Measurements from ENCODE around the gene LRRC56. TPM values are rescaled to one million over a fixed set of nuclear protein-coding genes. Genes with fewer than 3 reads are reported as not detected.

The LRRC56 gene
- total and polyA plus RNA-seq, 2 donors (not counting 1 experiment from before 2014, with no cell fraction given), result 0.28 to 1.3 TPM

DNA sequence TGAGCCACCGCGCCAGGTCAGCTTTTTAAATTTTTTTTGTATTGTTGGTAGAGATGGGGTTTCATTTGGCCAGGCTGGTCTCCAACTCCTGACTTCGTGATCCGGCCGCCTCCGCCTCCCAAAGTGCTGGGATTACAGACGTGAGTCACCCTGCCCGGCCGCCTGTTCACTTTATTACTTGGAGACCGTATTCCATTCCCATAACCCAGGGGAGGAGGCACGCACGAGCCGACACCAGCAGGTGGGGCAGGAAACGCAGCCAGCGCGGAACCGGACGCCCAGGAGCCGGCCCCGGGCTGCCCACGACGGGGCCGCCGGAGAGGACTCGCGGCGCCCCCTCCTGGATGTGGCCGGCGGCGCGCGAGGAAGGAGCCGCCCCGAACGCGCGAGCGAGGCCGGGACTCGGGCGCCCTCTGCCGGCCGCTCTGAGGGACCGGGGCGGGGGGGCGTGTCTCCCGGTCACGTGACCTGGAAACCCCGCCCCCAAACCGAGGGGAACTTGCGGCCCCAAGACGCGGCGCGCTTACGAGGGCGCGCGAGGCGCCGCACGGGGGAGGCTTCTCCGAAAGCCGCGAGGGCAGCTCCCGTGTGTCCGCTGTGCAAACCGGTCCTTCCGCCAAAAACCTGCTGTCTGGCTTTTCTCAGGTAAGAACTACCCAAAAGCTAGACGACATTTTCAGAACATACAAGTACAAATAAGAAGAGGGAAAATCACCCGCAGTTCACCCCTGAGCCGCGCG is 18.7 kb upstream of the LRRC56 start:
- Histone ChIP-seq H4K20me1 (ENCODE audit: control insufficient read depth, extremely low read depth, insufficient read depth, low read length) (no peaks in the 10 kb centered on the region), H3K9ac (ENCODE audit: insufficient read depth, low read length) (no peak overlapping the region), H3K4me2 (ENCODE audit: extremely low read depth, insufficient read depth, low read length) (peak overlapping the region; percentile 40), H3K36me3 (ENCODE audit: control insufficient read depth, insufficient read depth, low read length) (no peaks in the 10 kb centered on the region), H3K9me3 (ENCODE audit: control insufficient read depth, insufficient read depth, low read depth, low read length) (no peaks in the 10 kb centered on the region), H3K27me3 (ENCODE audit: control insufficient read depth, insufficient read depth, low read length) (no peaks in the 10 kb centered on the region), H3K79me2 (ENCODE audit: control insufficient read depth, insufficient read depth, low read length) (no peaks in the 10 kb centered on the region), H2AFZ (ENCODE audit: low read length) (no peak overlapping the region), H3K4me1 (ENCODE audit: control insufficient read depth, extremely low read depth, insufficient read depth, low read length) (peaks cover 2% of the 10 kb centered on the region), H3K4me3 (replicated peaks in 1 of 4; ENCODE audit: control extremely low read depth in 1 of 4, insufficient read depth in 1 of 4, low read depth in 3 of 4, low read length in 4 of 4) (peak overlapping the region in 3 of 4 experiments; percentile 6 to 46 (median 42)), H3K27ac (ENCODE audit: insufficient read depth, low read length) (peak overlapping the region; percentile 61)
- peak; percentile 89 to 94 for DNase-seq (ENCODE audit: low read depth in 2 of 2)
- TF ChIP-seq EZH2 (IDR thresholded peaks at IDR 0.05; ENCODE audit: low read length, missing control alignments), result no peak
- TF ChIP-seq, protein P1, sequence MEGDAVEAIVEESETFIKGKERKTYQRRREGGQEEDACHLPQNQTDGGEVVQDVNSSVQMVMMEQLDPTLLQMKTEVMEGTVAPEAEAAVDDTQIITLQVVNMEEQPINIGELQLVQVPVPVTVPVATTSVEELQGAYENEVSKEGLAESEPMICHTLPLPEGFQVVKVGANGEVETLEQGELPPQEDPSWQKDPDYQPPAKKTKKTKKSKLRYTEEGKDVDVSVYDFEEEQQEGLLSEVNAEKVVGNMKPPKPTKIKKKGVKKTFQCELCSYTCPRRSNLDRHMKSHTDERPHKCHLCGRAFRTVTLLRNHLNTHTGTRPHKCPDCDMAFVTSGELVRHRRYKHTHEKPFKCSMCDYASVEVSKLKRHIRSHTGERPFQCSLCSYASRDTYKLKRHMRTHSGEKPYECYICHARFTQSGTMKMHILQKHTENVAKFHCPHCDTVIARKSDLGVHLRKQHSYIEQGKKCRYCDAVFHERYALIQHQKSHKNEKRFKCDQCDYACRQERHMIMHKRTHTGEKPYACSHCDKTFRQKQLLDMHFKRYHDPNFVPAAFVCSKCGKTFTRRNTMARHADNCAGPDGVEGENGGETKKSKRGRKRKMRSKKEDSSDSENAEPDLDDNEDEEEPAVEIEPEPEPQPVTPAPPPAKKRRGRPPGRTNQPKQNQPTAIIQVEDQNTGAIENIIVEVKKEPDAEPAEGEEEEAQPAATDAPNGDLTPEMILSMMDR (conservative IDR thresholded peaks at IDR 0.05 in 1 of 2, IDR thresholded peaks at IDR 0.05 in 1 of 2; ENCODE audit: low read depth in 1 of 2, low read length in 2 of 2), result peak in 1 of 2 donors; percentile 72

DNA sequence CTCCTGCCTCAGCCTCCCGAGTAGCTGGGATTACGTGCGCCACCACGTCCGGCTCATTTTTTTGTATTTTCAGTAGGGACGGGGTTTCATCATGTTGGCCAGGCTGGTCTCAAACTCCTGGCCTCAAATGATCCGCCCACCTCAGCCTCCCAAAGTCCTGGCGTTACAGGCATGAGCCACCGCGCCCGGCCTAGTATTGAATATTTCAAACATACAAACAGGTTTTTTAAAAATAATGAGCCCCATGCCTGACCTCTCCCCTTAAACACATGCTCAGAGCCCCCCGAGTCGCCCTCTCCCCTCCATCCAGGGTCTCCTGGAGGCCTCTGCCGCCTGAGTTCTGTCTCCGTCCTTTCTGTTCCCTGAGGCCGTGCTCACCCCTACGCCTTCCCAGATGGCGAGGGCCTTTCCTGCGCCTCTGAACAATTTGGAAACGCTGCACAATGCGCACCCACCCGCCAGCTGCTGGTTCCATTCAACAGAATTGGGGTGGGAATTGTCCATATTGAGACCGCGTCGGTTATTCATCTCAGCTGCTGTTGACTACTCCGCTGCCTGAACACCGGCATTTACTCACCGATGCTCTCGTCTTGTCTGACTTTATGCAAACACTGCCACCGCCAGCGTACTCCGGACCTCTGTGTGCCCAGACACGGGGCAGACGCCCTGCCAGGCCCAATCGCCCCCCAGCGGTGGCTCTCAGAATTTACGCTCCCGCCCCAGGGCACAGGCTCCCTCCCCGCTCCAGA is 16.7 kb upstream of the LRRC56 start:
- no peaks in the 10 kb centered on the region for H3K9me3 ChIP-seq (ENCODE audit: control insufficient read depth, insufficient read depth, low read depth, low read length)
- no peaks in the 10 kb centered on the region for H3K27me3 ChIP-seq (ENCODE audit: control insufficient read depth, insufficient read depth, low read length)
- no peak overlapping the region for H3K9ac ChIP-seq (ENCODE audit: insufficient read depth, low read length)
- no peak overlapping the region for H2AFZ ChIP-seq (ENCODE audit: low read length)
- H3K4me3 ChIP-seq (replicated peaks in 1 of 4; ENCODE audit: control extremely low read depth in 1 of 4, insufficient read depth in 1 of 4, low read depth in 3 of 4, low read length in 4 of 4), result no peak overlapping the region
- no peaks in the 10 kb centered on the region for H3K79me2 ChIP-seq (ENCODE audit: control insufficient read depth, insufficient read depth, low read length)
- no peaks in the 10 kb centered on the region for H3K36me3 ChIP-seq (ENCODE audit: control insufficient read depth, insufficient read depth, low read length)
- H4K20me1 ChIP-seq (ENCODE audit: control insufficient read depth, extremely low read depth, insufficient read depth, low read length), result no peaks in the 10 kb centered on the region
- H3K4me2 ChIP-seq (ENCODE audit: extremely low read depth, insufficient read depth, low read length), result no peak overlapping the region
- peaks cover 2% of the 10 kb centered on the region for H3K4me1 ChIP-seq (ENCODE audit: control insufficient read depth, extremely low read depth, insufficient read depth, low read length)
- TF ChIP-seq EZH2 (IDR thresholded peaks at IDR 0.05; ENCODE audit: low read length, missing control alignments), result no peak
- TF ChIP-seq, protein P1 (conservative IDR thresholded peaks at IDR 0.05 in 1 of 2, IDR thresholded peaks at IDR 0.05 in 1 of 2; ENCODE audit: low read depth in 1 of 2, low read length in 2 of 2), result peak in 1 of 2 donors; percentile 4
- no peak overlapping the region for H3K27ac ChIP-seq (ENCODE audit: insufficient read depth, low read length)
- DNase-seq (ENCODE audit: low read depth in 2 of 2), result no peak

DNA sequence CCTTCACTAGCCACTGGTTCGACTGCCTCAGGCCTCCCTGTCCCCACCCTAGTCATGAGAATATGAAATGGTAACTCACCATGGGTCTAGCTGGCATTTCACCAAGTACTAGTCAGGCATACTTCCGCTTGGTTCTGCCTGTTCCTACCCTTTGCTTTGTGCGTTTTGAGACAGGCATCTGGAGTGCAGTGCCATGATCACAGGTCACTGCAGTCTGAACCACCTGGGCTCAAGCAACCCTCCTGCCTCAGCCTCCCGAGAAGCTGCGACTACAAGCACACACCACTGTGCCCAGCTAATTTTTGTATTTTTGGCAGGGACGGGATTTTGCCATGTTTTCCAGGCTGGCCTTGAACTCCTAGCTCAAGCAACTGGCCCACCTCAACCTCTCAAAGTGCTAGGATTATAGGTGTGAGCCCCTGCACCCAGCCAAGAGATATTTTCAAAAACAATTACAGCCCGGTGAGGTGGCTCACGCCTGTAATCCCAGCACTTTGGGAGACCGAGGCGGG is 16.1 kb upstream of the LRRC56 start:
- no peak overlapping the region for H3K4me3 ChIP-seq (replicated peaks in 1 of 4; ENCODE audit: control extremely low read depth in 1 of 4, insufficient read depth in 1 of 4, low read depth in 3 of 4, low read length in 4 of 4)
- no peak overlapping the region for H3K27ac ChIP-seq (ENCODE audit: insufficient read depth, low read length)
- H4K20me1 ChIP-seq (ENCODE audit: control insufficient read depth, extremely low read depth, insufficient read depth, low read length), result no peaks in the 10 kb centered on the region
- no peaks in the 10 kb centered on the region for H3K9me3 ChIP-seq (ENCODE audit: control insufficient read depth, insufficient read depth, low read depth, low read length)
- no peak overlapping the region for H3K9ac ChIP-seq (ENCODE audit: insufficient read depth, low read length)
- DNase-seq (ENCODE audit: low read depth in 2 of 2), result no peak
- no peaks in the 10 kb centered on the region for H3K36me3 ChIP-seq (ENCODE audit: control insufficient read depth, insufficient read depth, low read length)
- TF ChIP-seq, protein P1 (conservative IDR thresholded peaks at IDR 0.05 in 1 of 2, IDR thresholded peaks at IDR 0.05 in 1 of 2; ENCODE audit: low read depth in 1 of 2, low read length in 2 of 2), result no peak
- TF ChIP-seq EZH2 (IDR thresholded peaks at IDR 0.05; ENCODE audit: low read length, missing control alignments), result no peak
- H3K79me2 ChIP-seq (ENCODE audit: control insufficient read depth, insufficient read depth, low read length), result no peaks in the 10 kb centered on the region
- no peak overlapping the region for H2AFZ ChIP-seq (ENCODE audit: low read length)
- H3K4me2 ChIP-seq (ENCODE audit: extremely low read depth, insufficient read depth, low read length), result no peak overlapping the region
- H3K27me3 ChIP-seq (ENCODE audit: control insufficient read depth, insufficient read depth, low read length), result no peaks in the 10 kb centered on the region
- peaks cover 2% of the 10 kb centered on the region for H3K4me1 ChIP-seq (ENCODE audit: control insufficient read depth, extremely low read depth, insufficient read depth, low read length)

All from fibroblast of lung (primary cell).